NCI-H2196 treated with DMSO at 0.1 percent for 48 hours (cell line): ENCODE results near the gene NNAT.
"Not testable (repeated sequence)": the region's sequence is repeated elsewhere in the genome, so short reads cannot be mapped to it uniquely, and the experiment has no call there.

Experiments
- DNase-seq: peaks from one replicate; lab custom pipeline; 2025; ENCODE audit not compliant: unreplicated experiment; lab: John Stamatoyannopoulos, UW

NNAT gene, protein sequence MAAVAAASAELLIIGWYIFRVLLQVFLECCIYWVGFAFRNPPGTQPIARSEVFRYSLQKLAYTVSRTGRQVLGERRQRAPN

DNA sequence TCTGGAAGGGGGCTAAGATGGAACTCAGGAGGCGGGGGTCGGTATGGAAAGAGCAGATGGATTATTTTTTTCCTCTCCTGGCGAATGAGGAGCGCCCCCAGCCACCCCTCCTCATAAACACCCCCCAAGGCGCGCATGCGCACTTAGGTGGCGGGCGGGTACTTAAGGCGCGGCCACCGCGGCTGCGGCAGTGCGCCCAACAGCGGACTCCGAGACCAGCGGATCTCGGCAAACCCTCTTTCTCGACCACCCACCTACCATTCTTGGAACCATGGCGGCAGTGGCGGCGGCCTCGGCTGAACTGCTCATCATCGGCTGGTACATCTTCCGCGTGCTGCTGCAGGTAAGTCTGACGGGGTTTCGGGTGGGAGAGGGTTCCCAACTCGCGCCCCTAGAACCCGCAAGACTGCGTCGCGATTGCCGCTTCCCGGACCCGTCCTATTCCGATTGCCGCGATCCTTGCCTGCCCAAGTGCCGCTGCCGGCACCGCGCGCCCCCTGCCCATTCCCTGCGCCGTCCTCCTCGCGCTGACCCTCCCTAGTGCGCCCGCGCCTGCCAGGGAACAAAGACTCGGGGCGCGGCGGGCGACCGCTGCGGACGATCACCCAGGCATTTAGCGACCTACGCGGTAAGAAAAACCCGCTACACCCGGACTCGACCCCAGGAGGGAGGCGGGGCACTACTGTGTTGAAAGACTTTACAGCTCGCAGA, at the start of gene NNAT:
TSS of gene NNAT (plus strand) at position 190 of the 711 bp plus-strand sequence. CDS start at position 272, 82 bp downstream.
- DNase-seq: no peak

DNA sequence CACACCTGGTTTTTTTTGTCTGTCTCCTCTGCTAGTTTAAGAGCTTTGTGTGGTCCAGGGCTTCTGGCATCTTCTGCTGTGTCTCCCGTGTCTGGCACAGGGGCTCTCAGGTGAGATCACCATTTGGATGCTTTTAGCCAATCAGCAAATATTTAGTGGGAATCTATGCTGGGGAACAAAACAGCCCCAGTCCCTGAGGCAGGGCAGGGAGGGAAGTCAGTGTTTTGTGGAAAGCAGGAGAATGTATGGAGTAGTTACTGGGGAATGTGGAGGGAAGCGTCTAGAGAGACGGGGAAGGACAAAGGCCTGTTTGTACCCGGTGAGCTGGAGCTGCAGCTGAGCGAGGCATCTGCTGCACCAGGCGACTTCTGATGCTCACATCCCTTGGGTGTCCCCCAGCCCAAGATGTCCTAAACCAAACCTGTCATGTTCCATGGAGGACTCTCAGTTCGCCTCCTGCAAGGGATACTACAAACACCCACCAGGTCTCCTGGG, 49.3 kb upstream of the NNAT start:
- DNase-seq: no peak

DNA sequence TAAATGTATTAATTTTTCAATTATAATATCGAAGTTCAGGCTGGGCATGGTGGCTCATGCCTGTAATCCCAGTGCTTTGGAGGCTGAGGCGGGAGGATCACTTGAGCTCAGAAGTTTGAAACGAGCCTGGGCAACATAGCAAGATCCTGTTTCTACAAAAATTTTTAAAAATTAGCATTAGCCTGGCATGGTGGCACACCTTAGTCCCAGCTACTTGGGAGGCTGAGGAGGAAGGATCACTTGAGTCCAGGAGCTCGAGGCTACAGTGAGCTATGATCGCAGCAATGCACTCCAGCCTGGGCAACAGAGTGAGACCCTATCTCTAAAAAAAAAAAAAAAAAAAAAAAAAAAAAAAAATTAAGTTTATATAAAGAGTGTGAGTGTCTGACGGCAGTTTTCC, 48.6 kb upstream of the NNAT start:
- DNase-seq: not testable (repeated sequence)

DNA sequence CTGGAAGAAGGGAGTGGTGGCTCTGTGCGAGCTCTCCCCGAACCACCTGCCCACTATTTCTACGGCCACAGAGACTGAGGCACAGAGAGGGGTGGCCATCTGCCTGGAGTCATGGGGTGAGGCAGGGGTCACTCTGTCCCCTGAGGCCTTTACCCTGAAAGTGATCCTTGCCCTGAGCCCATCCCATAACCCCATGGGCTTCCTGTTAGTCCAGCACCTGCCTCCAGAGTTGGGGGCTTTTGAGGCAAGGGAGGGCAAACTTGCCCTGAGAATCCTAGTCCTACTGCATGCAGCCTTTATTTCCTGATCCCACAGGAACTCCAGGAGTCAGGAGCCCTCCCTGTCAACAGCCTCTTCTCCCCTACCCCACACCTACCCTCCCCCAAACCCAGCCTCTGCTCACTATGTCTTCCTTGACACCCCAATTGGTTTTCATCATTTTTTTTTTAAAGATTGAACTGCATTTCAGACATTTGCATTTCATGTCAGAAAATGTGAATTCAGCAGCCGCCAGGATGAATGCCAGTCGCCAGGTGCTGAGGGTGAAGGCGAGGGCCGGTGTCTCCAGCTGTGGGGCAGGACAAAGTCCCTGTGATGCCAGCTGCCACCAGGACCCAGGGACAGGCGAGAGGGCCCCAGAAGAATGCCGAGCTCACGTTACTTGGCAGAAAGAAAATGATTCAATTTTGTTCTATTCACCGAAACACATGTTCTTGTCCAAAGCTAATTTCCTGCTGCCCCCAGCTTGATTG, 47.6 kb upstream of the NNAT start:
- DNase-seq: no peak

DNA sequence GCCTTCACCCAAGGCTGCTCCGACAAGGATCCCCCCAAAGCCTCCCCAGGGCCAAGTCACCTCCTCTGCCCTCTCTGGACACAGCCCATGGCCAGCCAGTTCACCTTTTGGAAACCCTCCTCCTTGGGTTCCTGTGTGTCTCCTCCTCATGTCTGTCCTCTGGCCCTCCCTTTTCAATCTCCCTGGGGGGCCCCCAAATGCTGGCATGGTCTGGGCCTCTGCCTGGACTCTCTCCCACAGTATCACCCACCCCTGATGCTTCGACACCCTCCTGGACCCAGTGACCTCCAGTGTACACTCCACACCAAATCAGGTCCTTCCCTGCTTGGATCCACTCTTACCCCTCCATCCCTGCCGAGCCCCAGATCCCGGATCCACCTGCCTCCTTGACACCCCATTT, 46.7 kb upstream of the NNAT start:
- DNase-seq: no peak

DNA sequence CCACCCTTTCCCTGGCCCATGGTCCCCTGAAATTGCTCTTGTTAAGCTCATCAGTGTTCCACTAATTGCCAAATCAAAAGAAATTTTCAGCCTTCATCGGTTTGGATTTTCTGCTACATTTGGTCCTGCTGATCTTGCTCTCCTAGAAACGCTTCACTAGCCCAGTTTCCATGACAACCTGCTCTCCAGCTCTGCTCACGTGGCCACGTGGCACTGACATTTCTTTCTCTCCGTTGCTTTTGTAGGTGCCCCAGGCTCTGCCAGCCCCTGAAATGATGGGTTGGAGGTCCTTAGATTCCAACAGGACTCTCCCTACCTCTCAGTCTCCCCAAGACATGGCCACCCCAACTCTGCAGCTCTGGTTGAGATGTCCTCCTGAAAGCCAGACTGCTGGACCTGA, 45.8 kb upstream of the NNAT start:
- DNase-seq: no peak

DNA sequence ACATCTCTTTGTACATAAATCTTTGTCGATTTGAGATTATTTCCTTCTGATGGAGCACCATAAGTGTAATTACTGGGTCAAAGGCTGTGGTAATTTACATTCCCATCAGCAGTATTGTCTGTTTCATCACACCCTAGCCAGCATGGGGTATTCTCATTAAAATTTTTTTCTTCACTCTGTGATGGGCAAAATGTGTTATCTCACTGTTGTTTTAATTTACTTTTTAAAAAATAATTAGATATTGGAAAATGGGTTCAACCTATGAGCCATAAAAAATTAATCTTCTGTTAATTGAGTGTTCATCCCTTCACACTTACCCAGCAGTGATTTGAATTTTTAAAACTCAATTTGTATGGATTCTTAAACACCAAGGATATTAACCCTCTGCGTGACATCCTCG, 44.0 kb upstream of the NNAT start:
- DNase-seq: no peak

DNA sequence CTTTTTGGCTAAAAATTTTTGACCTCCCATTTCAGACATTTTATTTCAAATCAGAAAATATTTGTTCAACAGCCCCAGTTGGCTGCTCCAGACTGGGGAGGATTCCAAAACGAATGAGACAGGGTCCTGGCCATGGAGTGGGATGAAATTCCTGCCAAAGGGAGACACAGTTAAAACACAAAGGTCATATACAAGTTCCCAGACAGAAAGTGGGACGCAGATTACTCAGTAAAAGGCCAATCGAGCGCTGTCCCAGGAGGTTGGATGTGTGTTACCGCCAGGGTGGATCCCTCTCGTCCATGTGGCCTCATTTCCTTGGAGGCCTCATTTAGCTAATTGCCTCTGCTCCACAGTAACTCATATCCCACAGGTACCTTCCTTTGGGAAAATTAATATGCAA, 41.8 kb upstream of the NNAT start:
- no peak for DNase-seq

DNA sequence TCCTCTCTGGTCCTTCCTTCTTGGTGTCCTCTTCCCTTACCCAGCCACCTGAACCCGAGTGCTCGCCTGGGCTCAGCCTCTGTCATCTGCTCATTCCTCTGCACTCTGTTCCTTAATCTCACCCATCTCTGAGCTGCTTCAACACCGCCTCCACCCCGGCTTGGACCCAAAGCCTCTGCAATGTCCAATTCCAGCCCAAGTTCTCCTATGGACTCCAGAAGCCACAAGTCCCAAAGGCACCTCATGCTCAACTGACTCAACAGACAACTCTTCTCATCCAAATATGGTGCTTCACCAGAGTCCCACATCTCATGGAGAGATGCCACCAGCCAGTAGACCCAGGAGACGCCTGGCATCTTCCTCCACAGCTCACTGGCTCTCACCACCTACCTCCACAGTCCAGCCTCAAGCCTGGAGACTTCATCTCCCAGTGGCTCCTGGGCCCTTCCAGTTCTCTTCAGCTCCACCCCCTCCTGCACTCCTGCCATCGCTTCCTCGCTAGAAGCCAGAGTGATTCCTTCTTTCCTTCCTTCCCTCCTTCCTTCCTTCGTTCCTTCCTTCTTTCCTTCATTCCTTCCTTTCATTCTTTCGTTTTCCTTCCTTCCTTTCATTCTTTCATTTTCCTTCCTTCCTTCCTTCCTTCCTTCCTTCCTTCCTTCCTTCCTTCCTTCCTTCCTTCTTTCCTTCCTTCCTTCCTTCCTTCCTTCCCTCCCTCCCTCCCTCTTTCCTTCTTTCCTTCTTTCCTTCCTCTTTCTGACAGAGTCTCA, 40.9 kb upstream of the NNAT start:
- no peak for DNase-seq

DNA sequence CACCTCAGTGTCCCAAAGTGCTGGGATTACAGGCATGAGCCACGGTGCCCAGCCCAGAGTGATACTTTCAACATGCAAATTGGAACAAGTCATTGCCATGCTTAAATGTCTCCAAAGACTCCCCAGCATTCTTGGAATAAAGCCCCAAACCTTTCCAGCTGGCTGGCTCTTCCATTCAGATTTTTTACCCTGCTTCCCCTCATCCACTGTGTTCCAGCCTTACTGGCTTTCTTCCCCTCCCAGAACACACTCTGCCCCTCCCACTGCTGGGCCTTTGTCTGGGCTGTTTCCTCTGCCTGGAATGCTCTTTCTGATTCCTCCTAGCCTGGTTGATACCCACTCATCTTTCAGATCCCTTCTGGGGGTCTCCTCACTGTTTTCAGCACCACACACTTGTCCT, 40.1 kb upstream of the NNAT start:
- no peak for DNase-seq

DNA sequence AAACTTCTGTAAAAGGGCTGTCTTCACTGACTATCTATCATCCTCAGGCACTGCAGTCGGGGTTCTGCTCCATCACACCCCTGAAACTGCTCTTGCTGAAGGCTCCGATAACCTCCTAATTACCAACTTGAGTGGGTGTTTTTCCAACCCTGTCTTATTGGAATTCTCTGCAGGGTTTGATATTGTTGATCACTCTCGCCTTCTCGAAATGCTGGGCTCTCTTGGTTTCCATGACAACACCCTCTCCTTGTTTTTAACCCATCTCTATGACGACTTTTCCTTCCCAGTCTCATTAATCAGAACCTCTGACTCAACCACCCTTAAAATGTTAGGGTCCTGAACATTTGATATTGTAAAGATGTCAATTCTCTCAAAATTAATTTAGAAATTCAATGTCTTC, 39.4 kb upstream of the NNAT start:
- no peak for DNase-seq

DNA sequence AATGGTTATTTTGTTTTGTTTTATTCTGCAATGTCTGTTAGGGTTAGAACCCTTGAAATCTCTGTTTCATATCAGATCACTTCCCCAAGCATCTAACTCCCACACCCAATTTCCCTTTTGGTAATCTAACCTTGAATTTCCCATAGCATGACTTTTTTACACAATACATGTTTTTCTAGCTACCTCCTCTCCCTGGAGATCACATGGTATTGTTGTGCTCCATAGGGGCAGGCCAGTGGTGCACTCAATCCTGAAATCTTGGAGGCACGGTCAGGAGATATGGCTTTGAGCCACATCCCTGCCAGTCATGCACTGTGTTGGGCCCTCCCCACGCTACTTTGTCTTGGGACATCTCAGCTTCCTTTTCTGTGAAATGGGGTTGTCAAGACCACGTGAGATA, 36.7 kb upstream of the NNAT start:
- DNase-seq: no peak

DNA sequence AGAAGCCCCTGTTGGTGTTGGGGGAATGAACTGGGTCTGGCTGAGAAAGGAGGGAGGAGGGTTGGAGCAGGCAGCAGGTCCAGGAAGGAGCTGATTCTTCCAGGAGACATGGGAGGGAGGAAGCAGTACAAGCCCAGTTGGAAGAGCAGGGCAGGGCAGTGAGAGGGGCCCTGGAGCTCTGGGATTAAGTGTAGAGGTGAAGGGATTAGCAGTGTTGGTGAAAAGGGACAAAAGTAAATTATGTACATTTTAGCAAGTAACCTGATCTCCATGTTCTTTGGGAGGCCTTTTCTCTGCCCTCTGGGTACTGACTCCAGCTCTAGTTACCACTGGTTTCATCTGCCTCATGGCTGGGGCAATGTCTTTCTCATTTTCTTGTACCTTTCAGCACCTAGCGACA, 34.8 kb upstream of the NNAT start:
- DNase-seq: not testable (repeated sequence)

DNA sequence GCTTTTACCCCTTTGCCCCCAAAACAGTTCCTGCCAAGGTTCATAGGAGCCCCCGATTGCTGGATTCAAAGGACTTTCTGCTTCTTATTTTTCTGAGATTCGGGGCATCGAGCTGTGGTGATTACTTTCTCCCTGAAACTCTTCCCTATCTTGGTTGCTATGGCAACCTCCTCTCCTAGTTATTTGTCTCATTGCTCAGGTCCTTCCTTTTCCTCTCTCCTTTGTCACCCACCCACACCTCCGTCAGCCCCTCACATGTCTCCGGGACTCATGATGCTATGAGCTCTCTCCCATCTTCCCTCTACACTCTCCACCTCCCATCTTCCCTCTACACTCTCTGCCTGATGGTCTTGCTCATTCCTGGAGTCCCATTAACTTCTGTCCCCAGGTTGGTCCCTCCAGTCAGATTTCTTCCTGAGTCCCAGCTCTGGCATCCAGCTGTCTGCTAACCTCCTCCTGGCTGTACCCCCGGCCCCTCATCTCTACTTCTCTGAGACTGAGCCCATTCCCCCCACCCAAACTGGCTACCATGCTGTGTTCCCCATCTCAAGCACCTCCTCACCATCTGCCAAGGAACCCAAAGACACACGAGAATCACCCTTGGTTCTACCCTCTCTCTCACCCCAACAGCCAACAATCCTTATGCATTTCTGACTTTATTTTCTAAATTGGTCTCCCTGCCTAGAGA, 30.2 kb upstream of the NNAT start:
- DNase-seq: no peak

DNA sequence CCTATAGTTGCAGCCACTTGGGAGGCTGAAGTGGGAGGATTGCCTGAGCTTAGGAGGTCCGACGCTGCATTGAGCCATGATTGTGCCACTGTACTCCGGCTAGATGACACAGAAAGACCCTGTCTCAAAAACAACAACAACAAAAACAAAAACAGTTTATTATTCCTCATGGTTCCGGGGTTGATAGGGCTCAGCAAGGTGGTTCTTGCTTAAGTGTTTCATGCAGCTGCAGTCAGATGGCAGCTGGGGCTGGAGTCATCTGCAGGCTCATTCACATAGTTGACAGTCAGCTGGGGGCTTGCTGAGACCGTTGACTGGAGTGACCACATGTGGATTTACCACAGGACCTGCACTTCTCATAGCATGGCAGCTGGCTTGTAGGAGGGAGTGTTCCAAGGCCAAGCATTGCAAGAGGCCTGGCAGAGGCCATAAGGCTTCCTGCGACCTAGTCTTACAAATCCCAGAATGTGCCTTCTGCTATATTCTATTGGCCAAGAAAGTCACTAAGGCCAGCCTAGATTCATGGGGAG, 28.9 kb upstream of the NNAT start:
- DNase-seq: no peak

DNA sequence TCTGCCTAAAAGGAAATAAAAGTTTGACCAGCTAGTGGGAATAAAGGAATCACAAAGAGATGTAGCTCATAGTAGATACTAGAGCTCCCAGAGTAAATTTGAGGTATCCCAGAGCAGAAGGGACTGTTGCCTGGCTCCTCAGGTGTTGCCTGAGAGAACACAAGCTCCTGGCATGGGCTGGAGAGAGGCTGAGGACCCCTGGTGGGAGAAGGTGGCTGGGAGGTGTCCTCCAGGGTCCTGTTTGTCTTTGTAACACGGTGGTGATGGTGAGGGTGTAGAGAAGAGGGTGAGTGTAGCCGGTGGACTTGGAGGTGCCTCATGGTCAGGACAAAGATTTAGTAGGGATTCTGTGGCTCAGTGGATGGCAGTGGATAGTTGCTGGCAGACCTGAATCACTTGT, 28.1 kb upstream of the NNAT start:
- no peak for DNase-seq

DNA sequence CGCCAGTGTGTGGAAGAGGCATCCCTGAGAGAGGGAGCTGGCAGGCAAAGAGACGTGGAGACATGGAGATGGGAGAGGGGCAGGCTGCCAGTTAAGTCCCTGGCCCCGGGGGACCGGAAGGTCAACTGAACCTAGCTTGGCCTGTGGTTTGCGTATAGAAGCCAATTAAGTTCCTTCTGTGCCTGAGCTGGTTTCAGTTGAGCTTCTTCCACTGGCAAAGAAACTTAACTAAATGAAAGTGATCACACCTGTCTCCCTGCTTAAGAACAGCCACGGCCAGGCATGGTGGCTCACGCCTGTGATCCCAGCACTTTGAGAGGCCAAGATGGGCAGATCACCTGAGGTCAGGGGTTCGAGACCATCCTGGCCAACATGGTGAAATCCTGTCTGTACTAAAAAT, 26.7 kb upstream of the NNAT start:
- DNase-seq: no peak

DNA sequence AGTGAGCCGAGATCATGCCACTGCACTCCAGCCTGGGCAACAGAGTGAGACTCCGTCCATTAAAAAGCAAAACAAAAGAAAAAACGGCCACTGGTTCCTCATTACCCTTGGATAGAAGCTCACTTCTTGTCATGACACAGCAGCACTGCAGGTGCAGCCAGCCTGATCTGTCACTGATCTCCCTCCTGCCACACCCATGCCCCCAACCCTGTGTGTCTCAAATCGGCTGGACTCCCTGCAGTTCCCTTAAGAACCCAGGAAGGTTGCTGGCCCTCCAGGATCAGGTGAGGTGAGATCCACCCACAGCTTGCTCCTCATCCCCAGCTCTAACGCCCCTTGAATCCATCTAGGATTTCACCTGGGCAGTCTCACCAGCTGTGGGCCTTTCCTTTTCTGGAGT, 26.3 kb upstream of the NNAT start:
- no peak for DNase-seq

DNA sequence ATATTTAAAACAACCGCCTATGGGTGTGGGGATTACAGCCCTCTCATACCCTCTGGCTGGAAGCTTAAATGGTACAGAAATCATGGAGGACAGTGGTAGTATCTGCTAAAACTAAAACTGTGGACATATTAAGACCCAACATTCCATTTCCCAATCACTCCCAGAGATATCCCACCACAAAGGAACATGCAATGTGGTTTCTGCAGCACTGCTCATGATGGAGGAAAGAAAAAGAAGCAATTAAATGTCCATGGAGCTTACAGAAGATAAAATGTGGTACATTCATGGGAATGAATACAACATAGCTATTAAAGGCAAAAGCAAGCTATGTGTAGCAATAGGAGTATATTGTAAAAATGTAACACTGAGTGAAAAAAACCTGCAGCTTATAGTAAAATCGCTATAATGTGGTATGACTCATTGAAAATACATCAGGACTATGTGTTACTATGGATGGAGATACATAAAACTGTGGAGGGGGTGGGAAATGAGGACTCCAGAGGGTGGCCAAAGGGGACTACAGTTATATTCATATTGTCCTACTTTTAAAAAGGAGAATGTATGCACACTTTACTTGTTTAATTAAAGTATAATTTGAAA, 22.9 kb upstream of the NNAT start:
- no peak for DNase-seq

DNA sequence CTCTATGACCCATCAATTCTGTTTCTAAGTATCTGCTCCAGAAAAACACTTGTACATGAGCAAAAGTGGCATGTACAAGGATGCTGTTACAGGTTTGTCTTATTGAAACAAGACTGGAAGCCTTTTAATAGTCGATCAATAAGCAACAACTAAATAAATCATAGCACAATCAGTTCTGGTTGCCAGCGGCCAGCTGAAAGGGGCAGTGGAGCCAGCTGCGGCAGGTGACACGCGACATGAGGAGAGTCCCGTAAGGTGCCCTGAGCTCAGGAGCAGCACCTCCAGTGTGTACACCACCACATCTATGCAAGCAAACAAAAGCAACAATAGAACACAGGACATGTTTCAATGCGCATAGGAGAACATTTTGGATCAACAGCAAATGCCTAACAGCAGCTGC, 20.7 kb upstream of the NNAT start:
- no peak for DNase-seq
